Activated CD8-positive, alpha-beta memory T cell treated with anti-CD3 and anti-CD28 coated beads for 1 hour (primary cell): Measurements from ENCODE around the gene ZNF76.
A peak's percentile ranks its signal among the peaks of the same experiment; 100 is the strongest.

Experiments
- DNase-seq, 2 donors: peaks; one replicate each; pipeline ENCODE4 v3.0.0-alpha.2; 2020; ENCODE audit warnings: low read depth in 1 of 2; ENCODE audit errors: extremely low read depth in 1 of 2

The ZNF76 gene

DNA sequence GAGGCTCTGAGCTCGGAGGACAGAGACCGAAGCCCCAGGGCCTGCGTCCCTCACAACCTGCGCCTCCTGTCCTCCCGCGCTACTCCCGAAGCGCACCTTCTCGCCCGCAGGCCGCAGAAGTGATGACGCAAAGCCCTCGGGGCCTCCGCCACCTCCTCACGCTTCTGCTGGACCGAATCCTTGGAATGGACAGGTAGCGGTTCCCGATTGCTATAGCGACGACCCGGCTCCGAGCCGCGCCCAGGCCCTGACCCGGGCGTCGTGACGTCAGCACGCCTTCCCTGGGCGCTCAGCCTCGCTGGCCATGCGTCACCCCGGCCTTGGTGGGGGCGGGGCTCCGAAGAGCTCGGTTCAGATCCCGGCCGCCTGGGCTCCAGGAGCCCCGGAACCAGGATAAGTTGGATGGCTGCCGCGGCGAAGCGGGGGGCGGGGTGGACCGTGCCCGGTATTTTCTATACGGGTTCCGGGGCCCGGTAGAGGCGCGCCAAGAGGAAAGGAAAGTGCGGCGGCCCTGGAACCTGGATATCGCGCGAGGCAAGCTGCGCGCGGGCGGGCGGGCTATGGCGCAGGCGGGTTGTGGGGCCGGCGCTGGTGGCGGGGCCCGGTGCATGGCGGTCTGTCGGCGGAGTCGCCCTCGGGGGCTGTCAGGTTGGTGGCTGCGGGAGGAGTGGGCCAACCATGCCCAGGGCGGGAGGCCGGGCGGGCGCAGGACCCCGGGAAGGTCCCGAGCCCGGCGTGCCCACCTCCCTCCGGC is at the start of gene ZNF76:
ZNF76 (plus strand) TSS at position 542 of the 754 bp plus-strand sequence. CDS start 21,417 bp downstream, outside the sequence.
- peak; percentile 83 to 87 for DNase-seq

DNA sequence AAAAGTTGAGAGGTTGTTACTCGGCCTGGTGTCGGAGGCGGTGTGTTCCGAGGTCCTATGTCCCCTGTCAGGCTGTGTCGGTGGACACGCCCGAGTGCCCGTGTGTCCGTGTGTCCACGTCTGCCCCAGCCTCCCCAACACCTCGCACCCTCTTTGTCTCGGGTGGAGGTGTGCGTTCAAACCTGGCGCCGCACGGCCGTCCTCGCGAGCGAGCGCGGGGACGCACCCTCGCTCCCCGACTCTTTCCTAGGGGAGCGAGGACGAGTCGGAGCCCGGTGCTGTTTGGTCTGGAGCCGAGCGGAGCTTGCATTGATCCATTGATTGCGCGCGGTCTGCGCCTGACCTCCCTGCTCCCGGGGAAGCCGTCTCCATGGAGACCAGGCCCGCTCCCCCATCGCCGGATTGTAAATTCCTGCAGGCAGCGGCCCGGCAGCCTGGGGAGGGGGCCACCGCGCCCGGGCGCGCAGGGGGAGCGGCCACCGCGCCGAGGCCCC is 46.2 kb upstream of the ZNF76 start:
- DNase-seq, result no peak

DNA sequence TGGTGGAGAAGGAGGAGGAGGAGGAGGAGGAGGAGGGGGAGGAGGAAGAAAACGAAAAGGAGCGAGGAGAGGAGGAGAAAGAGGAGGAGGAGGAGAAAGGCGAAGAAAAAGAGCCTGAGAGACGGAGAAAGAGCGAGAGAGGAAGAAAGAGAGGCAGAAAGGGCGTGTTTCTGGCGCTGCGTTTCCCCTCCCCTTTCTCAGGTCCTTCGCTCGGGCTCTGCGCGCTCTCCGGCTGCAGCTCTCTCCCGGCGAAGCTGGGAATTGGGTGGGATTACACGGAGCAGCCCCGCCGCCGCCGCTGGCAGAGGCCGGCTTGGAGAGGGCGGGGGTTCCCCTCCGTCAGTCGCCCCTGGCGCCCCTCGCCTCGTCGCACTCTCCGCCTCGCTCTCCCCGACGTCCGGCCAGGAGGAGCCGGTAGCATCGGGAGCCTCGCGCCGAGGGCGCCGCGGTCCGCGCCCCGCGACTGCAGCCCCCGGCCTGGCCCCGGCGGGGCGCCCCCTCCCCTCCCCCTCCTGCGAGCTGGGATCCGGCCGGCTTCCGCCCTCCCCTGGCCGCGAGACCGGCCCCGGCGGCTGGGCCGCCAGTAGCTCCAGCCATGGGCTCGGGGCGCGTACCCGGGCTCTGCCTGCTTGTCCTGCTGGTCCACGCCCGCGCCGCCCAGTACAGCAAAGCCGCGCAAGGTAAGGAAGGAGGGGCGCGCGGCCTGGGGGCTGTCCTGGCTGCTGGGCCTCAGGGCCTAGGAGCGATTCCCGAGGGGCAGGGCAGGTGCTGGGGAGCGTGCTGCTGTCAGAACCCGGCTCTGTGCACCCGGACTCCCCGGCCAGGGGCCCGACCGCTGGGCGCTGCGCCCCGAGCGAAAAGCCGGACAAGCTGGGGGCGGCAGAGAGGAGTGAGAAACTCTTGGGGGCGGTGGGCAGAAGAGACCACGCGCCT is 45.4 kb upstream of the ZNF76 start, which contains the start of gene SCUBE3:
SCUBE3 (plus strand) TSS at position 133 of the 933 bp plus-strand sequence; CDS start at position 596, 463 bp downstream.
- no peak for DNase-seq

DNA sequence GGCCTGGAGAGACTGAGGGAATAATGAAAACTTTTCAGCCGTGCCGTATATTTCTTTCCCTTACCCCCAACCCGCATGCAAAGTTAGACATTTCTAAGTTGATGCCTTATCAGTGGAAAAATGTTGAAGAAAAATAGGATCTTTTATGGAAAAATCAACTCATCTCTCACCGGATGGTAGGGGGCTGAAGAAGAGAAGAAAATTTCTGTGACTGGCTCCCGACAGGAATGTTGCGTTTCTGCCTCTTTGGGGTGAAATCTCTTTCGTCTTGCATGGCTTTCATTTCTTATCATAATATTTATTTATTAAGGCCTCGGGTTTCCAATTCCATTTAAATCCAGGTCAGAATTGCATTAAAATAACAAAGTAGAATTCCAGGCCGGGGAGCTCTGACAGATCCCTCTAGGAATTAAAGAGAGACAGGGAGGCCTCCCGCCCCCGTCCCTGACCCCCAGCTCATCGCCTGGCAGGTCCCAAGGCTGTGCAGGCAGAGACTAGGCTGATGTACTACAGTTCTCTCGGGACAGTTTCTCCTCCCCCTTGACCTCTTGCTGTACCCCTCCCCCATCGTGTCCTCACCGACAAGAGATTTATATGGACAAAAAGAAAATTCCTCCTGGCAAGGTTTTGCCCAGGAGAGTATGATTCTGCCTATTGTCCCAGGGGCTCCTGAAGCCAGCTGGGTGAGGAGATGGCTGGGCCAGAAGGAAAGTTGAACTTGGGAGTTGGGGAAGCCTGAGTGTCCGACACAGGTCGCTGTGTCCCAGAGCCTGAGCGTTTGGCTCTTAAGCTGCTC is 44.5 kb upstream of the ZNF76 start:
- no peak for DNase-seq

DNA sequence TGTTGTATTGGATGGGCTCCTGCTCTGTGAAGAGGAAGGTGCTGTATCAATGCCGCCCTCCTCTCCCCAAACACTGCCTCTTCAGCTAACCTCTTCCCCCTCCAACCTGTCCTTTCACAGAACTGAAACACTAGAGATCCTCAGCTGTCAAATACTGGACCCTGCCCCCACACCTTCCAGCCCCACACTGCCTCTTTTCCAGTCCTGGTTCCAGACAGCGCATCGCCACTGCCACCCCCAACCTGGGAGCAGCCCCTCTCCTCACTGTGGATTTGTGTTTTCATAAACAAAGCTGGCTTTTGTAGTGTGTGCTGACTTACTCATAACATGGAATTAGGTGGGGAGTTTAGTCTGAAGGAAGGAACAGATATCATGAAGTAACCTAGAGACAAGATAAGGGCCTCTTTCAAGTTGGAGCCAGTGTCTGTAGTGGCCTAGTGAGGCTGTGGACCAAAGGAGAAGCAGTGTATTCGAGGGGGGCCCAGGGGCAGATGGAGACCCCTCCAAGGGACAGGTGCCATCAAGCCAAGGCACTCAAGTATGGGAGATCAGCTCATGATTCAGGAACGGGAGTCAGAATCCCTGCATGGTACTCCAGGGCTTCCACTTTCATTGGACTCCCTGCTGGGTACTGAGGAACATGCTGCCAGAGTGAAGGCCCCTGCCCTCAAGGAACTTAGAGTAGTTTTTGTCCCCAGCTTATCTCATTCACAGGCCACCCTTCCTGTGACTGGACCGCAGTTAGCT is 43.7 kb upstream of the ZNF76 start:
- DNase-seq, result no peak

DNA sequence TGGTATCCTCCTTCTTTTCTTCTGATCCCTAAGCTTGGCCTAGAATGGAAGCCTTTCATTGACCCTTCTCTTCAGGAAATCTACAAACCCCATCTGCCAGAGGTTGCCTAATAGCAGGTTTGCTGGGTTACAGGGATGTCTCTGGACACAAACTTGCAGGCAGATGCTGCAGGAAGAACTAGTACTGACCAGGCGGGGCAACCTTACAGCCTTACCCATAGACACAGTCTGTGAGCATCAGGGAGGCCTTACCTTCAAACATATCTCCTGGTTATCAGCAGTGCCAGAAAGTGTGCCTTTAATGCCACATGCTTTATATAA is 43.2 kb upstream of the ZNF76 start:
- DNase-seq, result no peak

DNA sequence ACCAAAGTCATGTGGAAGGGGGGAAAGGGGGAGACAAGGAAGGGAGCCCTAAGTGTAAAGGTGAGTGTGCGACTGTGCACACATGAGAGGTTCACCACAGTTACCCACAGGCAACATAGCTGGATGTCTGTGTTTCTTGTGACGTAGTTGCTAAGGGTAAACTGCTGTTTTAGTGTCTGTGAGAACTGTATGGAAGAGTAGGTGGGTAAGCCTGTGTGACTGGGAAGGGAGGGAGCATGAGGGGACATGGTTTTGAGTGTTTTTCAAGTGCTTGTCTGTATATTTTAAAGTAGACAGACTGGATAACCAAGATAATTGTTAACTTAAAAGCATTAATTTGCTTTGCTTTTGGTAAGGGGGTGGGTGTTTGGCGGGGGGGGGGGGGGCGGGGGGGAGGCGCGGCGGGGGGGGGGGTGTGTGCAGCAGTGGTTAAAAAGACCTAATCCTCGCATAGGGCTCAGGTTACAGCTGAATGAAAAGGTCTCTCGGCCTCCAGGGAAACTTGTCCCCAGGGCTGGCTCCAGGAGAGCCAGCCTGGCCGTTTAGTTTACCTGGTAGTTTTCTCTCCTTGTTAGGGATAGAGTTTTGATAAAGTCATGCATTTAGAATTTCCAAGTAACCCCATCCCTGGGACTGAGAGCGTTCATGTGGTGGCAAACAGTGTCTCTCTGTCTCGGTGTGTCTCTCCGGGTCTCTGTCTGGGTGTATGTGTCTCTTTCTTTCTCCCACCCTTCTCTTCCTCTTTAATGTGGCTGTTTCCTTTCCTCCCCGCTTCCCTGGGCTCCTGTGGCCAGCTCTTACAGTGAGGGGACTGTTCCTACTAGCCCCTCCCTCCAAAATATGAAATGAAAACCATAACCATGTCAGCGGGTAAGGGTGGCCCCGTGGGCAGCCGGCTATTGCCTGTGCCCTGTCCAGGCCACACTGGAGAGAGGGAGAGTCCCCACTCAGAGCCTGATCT is 42.4 kb upstream of the ZNF76 start:
- no peak for DNase-seq

DNA sequence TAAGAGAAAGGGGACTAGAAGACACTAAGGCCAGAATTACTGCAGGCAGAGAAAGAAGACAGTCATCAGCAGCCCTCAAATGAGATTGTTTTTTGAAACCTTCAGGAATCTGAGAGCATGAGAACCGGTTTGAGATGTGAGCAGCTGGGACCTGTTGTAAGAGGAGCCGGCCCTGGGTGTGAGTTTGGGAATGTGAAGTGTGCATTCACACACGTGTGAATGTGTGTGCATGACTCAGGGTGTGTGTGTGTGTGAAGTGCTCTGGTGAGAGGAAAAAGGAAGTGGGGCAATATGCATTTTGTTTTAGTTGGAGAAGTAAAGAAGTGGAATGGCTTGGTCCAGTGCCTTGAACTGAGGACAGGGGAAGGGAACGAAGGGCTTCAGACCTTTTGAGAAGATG is 41.5 kb upstream of the ZNF76 start:
- no peak for DNase-seq

DNA sequence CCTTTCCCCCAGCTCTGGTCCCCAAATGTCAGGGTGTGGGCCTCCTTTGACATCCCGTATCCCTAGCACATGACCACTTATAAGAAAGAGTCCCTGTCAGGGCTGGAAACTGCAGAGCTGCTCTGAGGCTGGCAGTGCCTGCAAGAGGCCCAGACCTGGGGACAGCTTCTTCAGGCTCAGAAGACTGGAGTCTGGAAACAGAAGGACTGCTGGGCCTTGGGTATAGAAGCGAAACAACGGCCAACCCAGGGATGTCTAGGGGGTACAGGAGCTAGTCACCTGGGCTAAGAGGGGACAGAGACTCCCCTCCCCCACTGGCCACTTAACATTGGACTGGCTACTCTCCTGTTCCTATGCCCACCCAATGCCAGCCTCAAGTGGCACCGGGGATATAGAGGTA is 41.1 kb upstream of the ZNF76 start:
- DNase-seq, result no peak

DNA sequence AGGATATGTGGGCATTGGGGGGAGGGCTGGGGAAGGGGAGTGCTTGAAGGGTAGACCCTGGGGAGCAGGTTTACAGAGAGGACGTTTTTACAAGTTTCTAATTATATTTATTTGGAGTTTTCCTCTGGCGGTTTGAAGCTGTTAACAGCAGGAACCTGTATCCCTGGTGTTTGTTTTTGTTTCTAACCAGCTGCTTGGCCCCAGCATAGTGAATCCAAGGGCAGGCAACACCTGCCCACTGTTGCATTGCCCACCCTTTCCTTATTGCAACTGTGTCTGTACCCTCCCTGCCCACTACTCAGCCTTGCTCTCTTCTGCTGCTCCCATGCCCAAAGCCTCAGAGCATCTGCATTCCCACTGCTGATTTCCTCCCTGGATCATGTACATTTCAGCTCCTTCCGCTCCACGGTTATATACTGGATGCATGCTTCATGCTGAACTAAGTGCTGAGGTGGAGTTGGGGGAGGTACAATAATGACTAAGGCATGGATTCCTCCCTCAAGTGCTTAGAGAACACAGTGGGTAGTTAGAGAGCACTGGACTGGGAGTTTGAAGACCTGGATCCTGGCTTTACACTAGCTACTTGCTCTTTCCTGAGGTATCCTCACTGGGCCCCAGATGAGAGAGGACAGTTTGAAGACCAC is 39.7 kb upstream of the ZNF76 start:
- DNase-seq, result no peak

DNA sequence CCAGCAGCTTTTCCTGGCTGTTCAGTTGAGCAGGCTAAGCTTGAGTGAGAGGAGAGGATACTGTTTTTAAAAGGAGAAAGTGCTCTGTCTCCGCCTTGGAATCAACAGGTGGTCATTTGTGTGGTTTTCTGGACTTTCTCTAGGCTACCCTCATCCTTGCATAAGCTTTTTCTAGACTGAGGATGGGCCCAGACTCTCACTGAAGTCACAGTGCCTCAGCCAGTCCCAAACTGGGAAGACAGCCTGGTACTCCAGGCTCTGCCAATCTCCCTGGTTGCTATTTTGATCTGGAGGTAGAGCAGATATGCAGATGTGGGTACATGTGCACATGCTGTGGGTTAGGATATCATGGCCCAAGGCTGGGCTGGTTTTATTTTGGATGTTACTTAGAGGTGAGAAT is 38.8 kb upstream of the ZNF76 start:
- DNase-seq, result no peak

DNA sequence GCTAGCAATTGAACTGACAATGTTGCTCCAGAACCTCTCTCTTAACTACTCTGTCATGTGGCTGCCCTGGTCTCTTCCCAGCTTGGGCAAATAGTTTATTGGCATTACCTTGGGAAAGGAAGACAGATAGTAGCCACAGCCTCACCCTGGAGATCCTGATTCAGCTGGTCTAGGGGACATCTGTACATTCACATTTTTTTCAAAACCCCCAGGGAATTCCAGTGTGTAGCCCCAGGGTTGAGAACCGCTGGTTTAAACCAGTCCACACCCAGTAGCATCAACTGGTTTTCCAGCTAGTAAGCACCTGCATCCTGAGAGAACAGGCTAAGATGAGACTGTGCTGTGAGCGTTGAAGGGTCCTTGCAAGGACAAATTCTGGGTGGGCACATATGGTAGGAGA is 36.1 kb upstream of the ZNF76 start:
- DNase-seq, result no peak

DNA sequence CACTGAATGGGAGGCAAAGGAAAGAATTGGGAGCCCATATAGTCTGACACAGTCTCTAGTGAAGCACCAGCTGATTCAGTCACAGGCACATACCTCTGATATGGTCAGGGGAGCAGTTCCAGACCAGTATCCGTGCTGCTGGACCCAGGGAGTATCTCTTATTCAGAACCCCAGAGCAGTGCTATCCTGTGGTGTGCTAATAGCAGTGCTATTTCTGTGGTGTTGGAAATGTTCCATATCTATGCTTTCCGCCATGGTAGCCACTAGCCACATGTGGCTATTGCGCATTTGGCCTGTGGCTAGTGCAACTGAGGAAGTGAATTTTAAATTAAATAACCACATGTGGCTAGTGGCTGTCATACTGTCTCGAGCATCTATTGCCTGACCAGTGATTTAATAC is 34.8 kb upstream of the ZNF76 start:
- no peak for DNase-seq

DNA sequence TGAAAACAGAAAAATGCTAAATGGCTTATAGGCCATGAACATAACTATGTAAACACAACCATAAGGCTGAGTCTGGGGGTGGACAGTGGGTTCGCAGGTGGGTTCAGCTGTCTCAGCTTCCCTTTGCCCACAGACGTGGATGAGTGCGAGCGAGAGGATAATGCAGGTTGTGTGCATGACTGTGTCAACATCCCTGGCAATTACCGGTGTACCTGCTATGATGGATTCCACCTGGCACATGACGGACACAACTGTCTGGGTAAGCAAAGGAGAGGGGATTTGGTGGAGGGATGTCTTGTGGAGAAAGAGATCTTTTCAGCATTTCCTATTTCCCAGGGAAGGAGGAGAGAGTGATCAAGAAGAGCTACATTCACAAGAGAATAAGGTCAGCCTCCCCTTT is 31.1 kb upstream of the ZNF76 start:
- no peak for DNase-seq

DNA sequence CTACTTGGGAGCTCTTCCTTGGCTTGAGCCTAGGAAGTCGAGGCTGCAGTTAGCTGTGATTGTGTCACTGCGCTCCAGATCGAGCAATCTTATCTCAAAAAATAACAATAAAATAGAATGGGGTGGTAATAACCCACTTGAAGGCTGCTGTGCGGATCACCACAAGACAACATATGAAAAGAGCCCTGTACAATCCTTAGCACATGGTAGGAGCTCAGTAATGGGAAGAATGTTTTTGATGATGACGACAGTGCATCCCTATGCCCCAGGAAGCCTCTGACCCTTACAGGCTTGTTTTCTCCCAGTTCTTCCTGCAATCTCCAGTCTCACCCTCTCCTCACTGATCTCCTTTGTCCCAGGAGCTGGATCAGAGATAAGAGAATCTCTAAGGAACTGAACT is 30.2 kb upstream of the ZNF76 start:
- DNase-seq, result no peak

DNA sequence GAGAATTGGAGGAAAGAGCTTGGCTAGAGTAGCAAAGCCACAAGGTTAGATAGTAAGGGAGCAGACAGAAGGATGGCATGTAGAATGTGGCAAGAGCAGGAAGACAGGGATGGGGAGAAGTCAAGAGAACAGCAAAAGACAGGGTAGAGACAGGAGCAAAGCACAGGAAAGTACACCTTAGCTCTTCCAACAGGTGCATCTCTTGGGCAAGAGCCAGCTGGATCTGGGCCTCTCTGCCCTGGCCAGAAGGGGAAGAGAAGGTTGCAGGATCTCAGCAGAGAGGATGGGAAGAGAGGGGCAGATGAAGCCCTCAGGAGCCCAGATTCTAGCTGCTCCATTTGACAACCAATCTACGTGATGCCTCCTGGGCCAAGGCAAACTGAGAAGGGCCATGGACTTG is 29.0 kb upstream of the ZNF76 start:
- DNase-seq, result no peak

DNA sequence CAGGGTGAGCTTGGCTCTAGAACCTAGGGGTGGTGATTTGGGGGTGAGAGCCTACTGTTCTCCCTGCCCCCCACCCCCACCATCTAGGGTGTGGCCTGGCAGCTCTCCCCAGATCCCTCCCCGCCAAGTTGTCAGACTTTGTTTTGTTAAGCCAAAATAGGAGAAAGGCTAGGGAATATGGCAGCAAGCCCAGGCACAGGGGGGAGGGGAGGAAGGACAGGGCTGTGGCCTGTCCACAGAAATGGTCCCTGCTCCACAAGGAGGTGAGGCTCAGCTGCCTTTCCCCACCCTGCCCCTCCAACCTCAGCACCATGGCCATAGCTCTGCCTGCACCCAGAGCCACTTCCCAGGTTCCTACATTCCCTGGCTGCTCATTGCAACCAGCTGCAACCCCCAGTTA is 28.6 kb upstream of the ZNF76 start:
- DNase-seq, result no peak

DNA sequence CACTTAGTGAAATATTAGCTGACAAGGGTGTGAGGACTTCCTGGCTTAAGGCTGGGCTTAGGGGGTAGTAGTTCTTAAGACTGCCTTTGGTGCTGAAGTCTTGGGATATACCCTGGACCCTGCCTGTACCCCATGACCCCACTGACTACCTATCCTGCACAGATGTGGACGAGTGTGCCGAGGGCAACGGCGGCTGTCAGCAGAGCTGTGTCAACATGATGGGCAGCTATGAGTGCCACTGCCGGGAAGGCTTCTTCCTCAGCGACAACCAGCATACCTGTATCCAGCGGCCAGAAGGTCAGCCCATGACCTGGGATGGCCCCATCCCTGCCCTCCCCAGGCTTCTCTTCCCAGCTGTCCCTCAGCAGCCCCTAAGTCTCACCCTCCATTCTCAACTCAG is 28.0 kb upstream of the ZNF76 start:
- no peak for DNase-seq

DNA sequence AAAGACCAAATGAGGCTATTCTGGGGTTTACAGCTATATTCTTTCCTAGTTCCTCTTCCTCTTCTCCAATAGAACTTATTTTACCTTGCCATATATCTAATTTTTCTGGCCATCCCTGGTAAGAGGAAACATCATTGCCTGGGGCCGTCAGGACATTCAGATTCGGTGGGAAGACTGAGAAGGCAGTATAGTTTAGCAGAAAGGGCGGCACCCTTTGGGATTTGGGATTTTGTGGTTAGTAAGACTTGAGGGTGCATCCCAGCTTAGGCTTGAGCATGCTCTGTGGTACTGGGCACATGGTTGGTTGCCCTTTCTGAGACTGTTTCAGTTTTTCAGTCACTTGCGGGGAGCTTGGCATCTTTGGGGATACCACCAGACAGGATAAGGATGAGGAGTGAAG is 24.6 kb upstream of the ZNF76 start:
- DNase-seq, result no peak
